OCI-M1 (cell line): ENCODE results near the gene CACNB2.

Source experiments
- DNase-seq: peaks from one replicate; lab custom pipeline; 2025; lab: John Stamatoyannopoulos, UW

CACNB2 gene

DNA sequence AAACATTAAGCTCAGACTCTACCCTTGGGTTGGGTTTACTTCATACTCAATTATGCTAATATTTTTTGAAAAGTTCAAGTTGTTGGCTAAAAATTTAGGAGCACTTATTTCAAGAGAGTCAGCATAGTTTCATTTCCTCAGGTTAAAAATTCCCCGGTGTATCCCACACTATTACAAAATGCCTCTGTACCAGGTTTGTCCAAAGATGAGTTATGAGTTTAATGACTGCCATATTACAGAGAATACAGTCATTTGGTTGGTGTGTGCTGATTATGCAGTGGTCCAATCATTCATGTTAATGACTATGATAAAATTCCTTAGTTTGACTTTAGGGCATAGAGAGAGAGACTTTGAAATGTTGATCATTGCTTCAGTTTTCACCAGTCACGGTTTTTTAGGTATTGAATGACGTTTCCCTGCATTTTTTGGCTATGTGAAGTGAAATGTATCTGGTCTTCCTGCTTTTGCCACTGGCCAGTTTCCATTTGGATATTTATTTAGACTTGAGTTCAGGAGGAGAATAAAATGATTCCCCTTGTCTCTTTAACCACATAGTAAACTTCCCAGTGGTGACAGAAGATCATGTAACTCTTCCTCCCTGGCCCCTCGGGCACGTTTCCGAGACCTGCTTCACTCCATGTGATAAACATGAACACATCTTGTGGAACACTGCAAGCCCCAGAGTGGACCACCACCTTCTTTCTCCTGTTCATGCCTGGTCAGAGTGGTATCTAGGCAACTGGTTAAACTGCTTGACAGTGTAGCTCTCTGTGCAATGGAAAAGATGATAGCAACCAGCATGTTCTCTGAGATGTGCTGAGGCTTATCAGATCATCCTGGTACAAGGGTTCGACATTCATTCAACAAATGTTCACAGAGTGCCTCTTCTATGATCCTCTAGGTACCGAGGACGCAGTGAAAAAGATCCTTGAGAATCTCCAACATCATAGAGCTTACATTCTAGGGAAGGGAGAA, 153.6 kb downstream of the CACNB2 start:
- no peak for DNase-seq

DNA sequence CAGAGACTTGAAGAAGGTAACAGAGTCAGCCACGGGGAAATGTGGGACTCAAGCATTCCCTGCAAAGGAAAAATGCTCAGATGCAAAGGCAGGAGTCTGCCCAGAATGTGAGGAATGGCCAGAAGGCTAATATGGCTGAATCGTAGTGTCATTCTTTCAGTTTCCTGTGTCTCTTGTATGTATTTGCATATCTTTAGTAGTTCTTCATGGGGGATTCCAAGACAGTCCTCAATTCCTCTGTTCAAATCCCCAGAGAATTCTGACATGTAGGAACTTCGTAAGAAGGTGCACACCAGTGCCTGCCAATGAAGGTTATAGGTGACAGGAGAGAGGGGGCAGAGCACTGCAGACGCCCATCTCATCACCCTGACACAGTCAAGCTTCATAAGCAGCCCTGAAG, 154.4 kb downstream of the CACNB2 start:
- no peak for DNase-seq

DNA sequence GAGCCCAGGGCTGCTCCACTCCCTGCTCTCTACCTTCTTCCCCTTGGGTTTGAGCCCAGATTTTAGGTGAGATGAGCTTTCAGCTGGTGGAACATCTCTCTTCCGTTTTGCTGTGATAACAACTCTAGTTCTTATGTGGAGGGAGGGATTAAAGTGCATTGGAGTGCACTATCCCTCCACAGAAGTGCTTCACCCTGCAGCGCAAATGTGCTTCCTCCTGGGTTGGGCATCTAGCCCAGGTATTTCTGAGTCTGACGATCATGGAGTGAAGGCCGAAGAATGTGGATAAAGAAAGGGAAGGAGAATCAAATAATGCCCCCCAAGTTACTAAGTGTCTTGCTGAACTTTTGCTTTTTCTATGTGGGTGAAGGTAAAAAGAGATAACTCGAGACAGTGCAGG, 157.4 kb downstream of the CACNB2 start:
- no peak for DNase-seq

DNA sequence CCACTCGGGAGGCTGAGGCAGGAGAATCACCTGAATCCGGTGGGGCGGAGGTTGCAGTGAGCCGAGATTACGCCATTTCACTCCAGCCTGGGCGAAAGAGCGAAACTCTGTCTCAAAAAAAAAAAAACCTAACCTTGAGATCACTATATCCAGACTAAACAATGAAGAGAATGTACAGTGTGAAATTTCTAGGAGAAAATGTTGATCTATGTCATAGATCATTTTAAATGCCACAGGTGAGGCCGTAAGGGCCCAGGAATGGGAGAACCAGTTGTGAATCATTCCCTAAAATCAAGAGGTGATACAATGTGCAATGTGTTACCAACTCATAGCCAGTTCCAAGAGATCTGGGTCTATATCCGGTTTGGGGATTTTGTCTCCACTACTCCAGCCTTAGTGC, 158.0 kb downstream of the CACNB2 start:
- DNase-seq: no peak

DNA sequence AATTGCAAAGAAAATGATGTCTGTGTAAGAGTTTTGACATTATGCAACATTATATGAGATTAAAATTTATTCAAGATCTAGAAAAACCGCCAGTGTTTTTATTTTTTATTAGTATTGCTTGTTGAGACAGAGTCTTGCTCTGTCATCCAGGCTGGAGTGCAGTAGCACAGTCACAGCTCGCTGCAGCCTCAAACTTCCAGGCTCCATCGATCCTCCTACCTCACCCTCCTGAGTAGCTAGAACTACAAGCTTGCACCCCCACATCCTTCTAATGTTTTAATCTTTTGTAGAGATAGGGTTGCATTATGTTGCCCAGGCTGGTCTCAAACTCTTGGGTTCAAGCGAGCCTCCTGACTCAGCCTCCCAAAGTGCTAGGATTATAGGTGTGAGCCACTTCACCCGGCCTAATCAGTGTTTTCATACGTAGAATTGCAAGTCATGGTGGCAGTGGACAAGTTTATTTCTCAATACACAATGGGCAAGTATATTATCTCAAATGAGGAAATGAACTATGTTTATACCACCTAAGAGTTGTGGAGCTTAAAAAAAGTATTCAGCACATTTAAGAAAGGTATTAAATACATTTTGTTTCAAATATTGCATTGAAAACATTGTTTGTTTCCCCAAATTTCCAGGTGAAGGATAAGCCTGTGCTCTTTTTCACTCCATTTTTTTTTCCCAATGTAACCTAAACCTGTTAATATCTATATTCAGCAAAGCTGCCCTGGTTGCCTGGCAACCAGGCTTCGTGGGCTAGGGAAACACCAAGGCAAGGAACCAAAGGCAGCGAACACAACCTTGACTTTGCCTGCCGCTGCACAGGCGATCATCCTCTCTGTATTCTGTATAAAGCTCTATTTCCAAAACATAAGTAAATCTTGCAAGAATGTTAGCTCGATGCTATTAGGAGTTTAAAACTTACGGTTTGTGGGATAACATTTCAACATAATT, 163.9 kb downstream of the CACNB2 start:
- peak; percentile 37 for DNase-seq

DNA sequence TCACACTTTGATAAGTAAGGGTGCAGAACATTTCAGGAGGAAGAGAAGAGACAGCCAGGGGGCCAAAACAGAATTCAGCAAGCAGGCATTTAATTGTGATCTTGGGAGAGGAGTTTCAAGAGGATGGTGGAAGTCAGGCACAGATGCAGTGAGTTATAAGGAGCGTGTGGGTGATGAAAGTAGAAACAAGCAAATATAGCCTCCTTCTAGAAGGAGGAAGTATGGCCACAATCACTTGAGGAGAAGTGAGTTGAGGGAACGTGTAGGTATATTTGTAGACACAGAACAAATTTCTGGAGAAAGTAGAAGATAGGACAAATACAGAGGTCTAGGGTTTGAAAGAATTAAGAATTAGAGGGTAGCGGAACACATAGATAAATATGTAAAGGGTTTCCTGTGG, 165.8 kb downstream of the CACNB2 start:
- DNase-seq: no peak

DNA sequence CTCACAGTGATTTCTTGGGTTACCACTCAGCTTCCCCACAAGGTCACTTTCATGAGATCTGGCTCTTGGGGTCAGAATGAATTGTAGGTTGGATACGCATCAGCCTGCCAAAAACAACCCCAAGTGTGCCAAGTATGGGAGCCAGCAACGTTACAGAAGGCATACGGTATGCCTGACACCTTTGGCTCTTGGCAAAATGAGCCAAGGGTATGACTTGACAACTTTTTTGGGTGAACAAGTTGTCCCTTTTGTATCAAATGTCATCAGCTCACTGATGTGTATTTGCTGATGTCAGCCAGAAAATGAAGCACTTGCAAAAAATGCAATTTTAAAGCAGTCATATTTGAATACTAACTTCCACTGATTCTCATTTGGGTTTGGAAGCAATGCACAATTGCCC, 168.4 kb downstream of the CACNB2 start:
- DNase-seq: no peak

DNA sequence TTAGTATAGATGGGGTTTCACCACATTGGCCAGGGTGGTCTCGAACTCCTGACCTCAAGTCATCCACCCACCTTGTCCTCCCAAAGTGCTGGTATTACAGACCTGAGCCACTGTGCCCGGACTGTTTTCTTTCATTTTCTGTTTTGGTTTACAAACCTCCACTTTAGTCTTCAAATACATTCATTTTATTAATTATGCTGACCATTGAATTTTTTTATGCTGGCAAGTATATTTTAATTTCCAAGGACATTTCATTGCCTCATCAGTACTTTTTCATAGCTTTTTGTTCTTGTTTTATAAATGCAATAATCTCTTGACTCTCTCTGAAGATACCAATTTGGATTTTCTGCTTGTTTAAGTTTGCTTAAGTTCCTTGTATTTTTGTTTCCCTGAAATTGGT, 170.5 kb downstream of the CACNB2 start:
- DNase-seq: no peak

DNA sequence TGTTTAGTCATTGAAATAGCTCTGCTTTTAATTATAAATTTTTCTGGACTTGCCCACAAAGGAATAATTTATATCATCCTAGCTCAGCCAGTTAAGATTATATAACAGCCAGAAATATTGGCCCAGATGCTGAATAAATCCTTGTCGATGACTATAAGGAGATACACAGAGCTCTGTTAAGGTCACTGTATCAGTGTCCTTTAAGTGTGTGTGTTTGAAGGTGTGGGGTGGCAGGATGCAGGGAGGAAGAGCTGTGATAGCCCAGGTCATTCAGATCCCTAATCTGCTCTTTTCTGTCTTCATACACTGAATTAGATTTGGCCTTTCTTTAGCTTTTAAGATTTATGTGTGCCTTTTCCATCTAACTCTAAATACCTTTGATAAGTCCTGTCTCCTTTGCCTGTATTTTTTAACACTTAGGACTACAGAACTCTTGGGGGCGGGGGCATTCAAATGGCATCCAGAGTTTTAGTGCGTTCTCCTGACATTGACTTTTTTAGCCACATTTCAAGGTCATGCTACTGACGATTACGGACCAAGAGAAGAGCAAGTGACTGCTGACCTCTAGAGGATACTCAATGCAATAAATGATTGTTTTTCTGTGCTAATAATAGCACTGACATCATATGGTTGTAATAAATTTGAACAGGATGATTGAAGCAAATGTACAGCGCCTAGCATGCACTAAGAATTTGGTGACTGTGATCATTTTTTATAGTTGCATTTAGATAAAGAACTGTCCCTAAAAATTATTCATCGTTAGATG, 172.3 kb downstream of the CACNB2 start:
- DNase-seq: peak; percentile 71

DNA sequence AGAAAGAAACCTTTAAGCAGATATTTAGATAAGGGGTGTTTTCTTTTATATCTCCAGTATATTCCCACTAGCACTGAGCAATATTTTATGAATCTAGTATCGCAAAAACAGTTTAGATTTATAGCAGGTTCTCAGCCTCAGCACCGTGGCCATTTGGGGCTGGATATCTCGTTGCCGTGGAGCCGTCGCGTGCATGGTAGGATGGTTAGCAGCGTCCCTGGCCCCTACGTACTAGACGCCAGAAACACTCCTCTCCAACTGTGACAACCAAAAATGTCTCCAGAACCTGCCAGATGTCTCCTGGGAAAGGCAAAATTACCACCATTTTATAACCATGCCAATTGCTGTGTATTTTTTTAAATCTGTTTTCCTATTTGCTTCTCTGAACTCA, 172.9 kb downstream of the CACNB2 start:
- no peak for DNase-seq

DNA sequence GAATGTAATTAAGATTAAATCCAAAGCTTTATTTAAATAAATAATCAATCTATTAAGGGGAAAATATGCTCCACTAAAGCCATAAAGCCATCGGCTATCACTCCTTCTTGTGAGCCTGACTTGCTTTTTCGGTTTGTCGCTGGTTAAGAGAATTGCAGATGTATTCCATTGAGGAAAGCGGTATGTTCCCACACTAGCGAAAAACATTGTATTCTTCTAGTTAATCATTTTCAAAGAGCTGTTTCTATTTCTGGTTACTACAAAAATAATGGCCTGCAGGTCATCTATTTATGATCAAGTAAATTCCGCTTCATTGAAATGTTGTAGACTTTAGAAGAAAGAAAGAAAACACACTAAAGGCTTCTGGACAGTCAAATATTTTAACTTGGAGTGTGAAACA, 173.4 kb downstream of the CACNB2 start:
- no peak for DNase-seq

DNA sequence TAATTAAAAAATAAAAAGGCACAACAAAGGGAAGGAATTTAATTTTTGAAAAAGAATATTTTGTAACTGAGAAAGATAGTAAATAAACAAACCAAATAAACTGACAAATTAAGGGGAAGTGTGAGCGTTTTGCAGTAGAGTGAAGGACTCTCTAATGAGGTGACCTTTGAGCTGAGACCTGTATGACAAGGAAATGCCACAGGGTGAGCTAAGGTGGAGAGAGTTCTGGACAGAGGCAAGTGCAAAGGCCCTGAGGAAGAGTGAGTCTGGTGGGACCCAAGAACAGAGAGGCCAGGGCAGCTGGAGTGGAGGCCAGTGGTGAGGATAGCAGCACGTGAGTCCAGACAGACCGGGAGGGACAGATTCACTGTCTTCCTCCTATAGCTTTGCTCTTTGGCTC, 179.4 kb downstream of the CACNB2 start:
- DNase-seq: no peak

DNA sequence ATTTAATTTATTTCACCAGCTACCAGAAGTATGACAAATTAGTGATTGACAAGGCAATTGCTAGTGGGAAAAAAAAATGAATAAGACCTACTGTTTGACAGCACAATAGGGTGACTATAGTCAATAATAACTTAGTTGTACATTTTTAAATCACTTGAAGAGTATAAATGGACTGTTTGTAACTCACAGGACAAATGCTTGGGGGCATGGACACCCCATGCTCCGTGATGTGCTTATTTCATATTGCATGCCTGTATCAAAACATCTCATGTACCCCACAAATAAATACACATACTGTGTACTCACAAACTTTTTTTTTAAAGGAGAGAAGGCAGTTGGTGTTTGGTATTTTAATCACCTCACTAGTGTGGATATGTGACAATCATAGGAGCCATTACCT, 181.1 kb downstream of the CACNB2 start:
- DNase-seq: no peak

DNA sequence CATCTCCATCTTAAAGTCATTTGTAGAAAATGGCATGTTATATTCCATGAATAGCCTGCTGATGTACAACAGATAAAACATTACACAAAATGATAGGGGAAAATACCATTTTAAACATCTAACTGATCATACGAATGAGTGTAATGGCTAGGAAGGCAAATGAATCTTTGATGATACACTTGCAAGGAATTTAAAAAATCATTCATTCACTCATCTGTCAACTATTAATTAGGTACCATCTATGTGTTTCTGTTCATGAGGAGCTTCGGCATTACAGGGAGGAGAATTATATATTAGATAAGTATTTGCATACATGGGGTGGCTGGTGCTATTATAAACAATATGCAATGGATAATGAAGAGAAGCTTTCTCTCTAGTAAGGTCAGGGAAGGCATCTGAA, 183.7 kb downstream of the CACNB2 start:
- DNase-seq: no peak

DNA sequence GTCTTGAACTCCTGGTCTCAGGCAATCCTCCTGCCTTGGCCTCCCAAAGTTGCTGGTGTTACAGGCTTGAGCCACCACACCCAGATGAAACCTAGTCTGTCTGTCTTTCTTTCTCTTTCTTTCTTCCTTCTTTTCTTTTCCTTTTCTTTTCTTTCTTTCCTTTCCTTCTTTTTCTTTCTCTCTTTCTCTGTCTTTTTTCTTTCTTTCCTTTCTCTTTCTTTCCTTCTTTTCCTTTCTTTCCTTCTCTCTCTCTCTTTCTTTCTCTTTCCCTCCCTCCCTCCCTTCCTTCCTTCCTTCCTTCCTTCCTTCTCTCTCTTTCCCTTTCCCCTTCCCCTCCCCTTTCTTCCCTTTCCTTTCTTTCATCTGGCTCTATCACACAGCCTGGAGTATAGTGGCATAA, 185.2 kb downstream of the CACNB2 start:
- DNase-seq: no peak

DNA sequence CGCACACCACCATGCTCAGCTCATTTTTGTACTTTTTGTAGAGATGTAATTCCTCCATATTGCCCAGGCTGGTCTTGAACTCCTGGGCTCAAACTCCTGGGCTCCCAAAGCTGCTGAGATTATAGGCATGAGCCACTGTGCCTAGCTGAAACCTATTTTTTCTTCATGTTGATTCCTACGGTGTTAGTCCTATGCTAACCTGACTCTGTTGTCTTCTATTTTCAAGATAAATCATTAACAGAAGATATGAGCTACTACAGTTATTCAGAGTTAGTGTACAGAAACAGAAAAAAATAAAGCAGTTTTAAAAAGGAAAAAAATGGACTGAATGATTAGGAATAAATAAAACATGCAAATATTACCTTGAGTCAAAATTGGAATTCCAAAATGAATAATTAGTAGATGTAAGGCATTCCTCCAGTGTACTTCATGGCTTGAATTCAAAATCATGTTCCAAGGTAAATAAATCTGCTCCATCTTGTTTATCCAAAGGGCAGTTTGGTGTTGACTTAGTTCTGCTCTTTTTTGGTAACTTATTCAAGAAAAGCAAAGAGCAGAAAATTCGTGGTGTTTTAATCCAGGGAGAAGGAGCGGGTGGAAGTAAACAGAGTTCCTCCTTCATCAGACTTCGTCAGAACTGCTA, 185.8 kb downstream of the CACNB2 start:
- DNase-seq: no peak

DNA sequence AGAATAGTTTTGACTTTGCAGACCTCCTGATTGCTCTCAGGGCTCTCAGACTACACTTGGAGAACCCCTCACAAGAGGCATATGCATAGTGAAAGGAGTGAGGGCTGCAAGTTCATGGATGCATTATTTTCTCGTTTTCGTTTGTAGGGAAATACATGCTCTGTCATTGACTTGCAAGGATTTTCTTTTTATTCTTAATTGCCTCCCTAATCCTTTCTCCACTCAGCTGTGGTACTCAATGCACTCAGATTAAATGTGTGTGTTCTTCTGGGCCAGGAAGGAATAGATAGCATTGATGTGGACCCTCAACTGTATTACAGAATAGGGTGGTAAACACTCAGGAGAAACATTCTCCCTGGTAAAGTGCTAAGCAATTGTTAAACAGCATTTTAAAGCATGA, 188.7 kb downstream of the CACNB2 start:
- DNase-seq: no peak

DNA sequence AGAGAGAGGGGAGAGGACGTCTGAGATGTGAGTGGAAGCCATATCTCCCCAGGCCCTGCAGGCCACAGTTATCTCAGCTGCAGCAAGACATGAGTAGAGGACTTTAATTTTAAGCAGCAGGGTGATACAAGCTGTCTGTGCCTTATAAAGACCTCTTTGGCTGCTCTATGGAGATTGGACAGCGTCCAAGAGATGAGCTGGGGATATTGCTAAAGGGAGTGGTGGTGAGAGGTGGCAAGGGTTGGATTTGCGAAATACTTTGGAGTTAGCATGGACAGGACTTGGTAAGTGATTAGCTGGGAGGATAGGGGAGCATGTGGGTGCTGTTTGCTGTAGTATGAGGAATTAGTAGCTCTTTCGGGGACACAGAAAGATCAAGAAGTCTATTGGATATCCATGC, 191.8 kb downstream of the CACNB2 start:
- DNase-seq: no peak

DNA sequence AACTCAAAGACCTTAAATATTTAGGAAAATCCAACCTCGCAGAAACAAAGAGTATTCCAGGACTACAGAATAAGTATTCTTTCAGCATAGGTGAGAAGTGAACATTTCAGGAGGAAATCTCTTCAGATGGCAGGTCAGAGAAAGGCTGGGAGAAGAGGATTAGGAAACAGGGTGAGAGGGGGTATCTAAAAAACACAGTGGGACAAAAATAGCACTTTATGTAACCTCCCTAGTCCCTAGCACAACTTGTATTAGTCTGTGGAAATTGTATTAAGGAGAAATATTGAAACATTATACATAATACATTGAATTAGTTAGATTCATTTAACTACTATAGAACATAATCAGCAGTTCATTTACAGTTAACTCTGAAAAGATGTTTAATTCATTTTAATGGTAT, 192.3 kb downstream of the CACNB2 start:
- no peak for DNase-seq

DNA sequence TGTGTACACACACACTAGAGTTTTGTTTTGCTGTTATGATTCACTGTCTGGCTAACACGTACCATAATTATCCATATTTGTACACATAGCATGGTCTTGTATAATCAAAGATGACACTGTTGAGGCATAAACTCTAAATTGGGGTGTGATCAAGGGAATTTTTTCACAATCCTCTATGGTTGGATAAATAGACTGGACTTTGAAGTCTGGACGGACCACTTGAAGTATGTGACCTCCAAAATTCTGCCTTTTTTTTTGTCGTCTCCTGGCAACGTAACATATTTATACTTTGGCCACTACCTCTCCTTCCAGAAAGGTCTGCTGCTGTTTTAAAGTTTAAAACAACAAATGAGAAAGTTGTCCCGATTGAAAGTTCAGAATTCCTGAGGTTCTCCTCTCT, 193.4 kb downstream of the CACNB2 start:
- DNase-seq: no peak

DNA sequence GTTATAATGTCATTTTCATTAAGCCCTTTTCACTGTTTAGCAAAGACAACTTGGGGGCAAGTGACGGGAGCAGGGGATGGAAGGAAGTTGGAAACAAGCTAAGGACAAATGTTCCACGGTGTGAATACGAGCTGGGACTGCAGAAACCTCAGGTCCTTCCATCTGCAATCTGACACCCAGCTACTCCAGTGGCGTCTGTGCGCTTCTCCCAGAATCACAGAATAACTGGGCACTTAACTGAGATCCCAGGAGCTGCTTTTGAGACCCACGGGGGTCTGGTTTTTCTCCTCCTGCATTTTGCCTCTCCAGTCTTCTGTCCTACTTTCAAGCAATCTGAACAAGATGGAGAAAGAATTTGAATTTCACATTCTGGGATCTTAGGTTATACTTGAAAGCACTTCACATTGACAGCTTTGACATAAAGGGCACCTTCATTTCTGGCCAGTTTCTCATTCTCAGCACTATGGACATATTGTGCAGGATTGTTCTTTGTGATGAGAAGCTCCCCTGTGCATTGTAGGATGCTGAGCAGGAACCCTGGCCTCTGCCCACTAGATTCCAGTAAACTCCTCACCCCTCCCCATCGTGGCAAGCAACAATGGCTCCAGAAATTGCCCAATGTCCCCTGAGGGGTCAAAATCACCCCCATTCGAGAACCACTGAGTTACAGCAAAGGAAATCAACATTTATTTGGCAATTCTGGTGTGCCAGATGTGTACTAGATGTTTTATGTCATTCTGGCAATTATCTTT, 194.1 kb downstream of the CACNB2 start:
- DNase-seq: no peak
